GM13977 (cell line): ENCODE results near the gene CHST3.

Experiments used
- DNase-seq: peaks from one replicate; pipeline ENCODE4 v3.0.0; 2012; ENCODE audit warnings: low spot score
- in situ Hi-C: fragments of 300-500 bp; cut with MboI; formaldehyde crosslinking; loops from one replicate; pipeline ENCODE4 v1.12.0; 2022; ENCODE audit warnings: low sequenced_read_pairs, low pct_unique_long_range_greater_than_20kb, mixed read lengths, inconsistent platforms; ENCODE audit not compliant: unreplicated experiment
- TF ChIP-seq, protein P1 (sequence below): IDR thresholded peaks from 2 replicates; pipeline ENCODE4 v1.5.1; 2012; ENCODE audit warnings: mild to moderate bottlenecking, control low read depth; ENCODE audit not compliant: insufficient read depth; ENCODE audit errors: extremely low read depth, missing control alignments

CHST3 gene

DNA sequence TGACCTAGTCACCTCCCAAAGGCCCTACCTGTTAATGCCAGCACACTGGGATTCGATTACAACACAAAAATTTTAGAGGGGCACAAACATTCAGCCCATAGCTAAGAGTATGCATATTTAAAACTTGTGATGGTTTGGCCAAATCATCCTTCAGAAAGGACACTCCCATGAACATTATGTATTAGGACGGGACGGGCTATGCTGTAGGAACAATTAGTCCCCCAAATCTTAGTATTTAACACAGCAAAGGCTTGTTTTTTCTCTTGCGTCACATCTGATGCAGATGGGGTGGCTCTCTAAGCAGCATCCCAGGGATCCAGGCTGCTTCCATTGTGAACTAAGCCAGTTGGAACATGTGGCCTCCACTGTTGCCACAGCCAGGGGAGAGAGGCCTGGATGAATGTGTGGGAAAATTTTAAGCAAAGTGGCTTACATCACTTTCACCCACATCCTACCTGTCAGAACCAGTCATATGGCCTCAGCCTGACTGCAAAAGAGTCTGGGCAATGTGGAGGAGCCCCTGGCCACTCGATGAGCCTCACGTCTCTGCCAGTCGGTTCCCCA lies 26.6 kb downstream of the CHST3 start:
- TF ChIP-seq, protein P1, sequence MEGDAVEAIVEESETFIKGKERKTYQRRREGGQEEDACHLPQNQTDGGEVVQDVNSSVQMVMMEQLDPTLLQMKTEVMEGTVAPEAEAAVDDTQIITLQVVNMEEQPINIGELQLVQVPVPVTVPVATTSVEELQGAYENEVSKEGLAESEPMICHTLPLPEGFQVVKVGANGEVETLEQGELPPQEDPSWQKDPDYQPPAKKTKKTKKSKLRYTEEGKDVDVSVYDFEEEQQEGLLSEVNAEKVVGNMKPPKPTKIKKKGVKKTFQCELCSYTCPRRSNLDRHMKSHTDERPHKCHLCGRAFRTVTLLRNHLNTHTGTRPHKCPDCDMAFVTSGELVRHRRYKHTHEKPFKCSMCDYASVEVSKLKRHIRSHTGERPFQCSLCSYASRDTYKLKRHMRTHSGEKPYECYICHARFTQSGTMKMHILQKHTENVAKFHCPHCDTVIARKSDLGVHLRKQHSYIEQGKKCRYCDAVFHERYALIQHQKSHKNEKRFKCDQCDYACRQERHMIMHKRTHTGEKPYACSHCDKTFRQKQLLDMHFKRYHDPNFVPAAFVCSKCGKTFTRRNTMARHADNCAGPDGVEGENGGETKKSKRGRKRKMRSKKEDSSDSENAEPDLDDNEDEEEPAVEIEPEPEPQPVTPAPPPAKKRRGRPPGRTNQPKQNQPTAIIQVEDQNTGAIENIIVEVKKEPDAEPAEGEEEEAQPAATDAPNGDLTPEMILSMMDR = no peak
- in situ Hi-C loops = no loop called here
- no peak for DNase-seq

DNA sequence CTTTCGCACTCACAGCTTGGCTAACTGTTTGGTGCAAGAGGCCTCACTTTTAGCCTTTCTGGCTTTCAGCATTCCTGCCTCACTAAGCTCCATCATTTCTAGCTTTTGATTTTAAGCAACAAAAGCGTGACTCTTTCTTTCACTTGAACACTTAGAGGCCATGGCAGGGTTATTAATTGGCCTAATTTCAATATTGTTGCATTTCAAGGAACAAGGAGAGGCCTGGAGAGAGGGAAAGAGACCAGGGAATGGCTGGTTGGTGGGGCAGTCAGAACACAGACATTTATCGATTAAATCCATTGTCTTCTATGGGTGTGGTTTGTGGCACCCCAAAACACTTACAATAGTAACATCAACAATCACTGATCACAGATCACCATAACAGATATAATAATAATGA lies 31.3 kb downstream of the CHST3 start:
- in situ Hi-C loops = no loop called here
- DNase-seq = no peak
- TF ChIP-seq, protein P1 = no peak

DNA sequence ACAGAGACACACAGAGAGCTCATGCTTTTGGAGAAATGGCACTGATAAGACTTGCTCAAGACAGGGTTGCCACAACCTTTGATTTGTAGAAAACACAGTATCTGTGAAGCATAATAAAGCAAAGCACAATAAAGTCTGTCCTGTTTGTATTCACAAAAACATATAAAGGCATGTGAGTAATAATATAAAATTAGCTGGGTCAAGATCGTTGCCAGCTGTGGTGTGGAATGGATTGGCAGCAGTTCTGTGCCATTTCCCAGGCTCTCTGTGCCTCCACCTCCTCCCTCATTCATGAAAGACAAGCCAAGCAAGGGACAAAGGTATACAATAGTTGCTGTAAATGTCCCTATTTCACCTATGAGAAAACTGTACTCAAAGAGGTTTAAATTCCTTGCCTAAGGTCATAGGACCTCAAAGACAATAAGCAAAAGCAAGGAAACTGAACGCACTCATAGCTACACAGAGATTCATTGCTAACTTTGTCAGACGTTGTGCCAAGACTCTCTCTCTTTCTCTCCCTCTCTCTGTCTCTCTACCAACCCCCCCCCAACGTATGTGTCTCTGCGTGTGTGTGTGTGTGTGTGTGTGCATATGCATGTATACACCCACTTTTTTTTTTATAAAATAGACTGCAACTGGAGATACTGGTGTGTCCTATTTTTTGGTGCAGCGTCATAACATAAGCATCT lies 31.8 kb downstream of the CHST3 start:
- no peak for DNase-seq
- in situ Hi-C loops = no loop called here
- TF ChIP-seq, protein P1 = no peak

DNA sequence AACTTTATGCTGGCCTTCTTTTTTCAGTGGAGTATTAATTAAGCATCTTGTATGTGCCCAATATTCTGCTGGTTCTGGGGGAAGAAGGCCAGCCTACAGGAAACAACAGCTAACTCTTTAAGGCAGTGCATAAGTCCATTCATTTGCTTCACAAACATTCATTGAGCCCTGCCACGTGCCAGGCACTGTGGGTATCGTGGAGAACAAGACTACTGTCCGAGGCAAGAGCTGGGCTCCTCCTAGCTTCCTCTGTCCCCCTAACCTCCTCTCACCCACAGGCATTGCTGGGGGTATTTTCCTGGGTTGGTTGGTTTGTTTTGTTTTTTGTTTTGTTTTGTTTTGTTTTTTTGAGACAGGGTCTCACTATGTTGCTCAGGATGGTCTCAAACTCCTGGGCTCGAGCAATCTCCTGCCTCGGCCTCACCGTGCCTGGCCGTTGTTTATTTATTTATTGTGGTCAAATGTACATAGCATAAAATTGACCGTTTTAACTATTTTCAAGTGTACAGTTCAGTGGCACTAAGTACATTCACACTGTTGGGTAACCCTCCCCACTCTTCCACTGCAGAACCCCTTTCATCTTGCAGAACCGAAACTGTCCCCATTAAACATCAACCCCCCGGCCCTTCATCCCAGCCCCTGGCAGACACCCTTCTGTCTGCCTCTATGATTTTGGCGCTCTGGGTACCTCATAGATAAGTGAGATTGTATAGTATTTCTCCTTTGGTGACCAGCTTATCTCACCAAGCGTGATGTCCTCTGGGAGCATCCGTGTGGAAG lies 32.6 kb downstream of the CHST3 start:
- in situ Hi-C loops = no loop called here
- TF ChIP-seq, protein P1 = no peak
- no peak for DNase-seq

DNA sequence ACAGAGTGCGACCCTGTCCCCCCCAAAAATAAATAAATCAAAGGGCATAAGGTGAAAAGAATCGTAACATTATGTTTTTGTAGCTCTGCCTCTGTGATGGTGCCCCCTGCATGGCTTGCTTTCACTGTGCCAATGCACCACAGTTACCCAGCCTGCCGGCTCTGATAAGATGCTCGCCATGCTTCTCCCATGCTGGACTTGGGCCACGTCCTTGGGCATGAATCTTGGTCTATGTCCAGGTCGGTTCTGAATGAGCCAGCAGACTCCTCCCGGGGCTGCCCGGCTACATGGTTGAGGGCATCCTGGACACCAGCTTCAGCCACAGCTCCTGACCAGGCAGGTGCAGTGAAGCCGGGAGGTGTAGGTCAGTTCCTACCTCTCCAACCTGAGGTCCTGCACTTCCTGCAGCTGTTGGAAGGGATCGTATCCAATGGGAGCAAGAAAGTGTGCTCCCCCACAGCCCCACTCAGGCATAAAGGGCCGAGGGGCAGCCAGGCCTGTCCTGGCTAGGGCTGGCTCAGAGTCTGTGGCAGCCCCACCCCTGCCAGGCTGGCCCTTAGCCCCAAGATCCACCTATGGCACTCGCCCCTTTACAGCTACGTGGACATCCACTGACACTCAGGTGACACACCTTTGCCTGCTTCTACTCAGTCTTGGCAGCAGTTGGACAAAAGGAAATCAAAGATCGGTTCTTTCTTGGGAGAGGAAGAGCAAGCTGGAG lies 34.1 kb downstream of the CHST3 start:
- DNase-seq = no peak
- in situ Hi-C loops = no loop called here
- TF ChIP-seq, protein P1 = no peak

DNA sequence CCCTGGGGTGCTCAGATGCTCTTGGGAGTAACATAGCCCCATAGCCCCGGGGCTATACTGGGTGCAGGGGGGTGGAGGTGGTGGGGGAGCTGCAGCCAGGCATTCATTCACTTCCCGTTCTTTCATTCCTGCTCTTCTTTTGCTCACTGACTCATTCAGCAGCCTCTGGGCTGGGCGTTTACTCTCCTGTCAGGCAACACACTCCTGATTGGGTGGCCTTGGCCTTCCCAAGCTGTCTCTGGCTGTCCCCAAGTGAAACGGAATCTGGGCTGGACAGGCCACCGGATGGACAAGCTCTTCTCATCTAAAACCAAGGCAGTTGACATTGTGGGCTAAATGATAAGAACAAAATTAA lies 34.6 kb downstream of the CHST3 start:
- TF ChIP-seq, protein P1 = no peak
- no peak for DNase-seq
- in situ Hi-C loops = no loop called here
